ENCODE data around the gene EIF4EBP2. TPM values are rescaled to one million over a fixed set of nuclear protein-coding genes. Genes with fewer than 3 reads are reported as not detected.

The EIF4EBP2 gene
- total and polyA plus RNA-seq, 2 of the 13 experiments (the other 11 are each of a cell fraction or from before 2014, with no cell fraction given): 16.9 to 22.0 TPM

DNA sequence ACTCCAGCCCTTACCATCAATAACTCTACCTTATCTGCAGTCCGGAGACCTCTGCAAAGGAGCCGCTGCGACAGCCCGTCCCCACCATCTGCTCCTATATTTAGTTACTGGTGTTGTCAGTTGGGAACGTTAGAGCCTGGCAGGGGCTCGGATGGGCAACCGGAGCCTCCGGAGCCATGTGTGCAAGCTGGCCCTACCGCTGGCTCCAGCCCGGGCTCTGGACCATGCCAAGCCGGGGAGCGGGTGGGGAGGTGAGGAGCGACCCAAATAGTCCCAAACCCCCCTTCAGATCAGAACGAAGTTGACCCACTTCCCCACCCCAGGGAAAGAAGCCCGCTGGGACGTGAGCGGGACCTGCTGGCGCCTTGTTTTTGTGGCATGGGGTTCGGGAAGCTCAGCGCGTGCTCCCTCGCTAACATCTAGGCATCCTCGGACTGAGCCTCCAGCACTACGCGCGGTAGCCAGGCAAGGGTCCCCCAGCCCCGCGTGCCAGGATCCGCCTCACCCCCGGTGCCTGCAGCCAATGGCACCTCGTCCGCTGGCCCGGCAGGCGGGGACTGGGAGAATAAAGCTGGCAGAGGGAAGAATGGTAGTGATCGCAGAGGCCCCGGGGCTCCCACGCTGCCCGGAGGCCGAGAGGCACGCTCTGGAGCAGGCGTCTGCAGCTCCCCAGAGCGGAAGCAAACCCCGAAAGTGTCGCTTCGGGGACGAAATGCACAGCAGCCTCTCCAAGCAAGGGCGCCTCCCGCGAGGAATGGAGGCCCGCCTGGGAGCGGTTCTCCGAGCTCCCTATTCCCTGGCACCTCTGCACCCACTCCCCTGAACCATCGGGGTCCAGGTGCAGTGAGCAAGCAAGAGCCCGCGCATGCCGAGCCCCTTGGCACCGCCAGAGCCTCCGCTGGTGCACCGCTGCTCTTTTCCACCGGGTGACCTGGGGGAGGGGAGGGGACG lies 22.2 kb upstream of the EIF4EBP2 start (continued):
- TF ChIP-seq, protein P1, sequence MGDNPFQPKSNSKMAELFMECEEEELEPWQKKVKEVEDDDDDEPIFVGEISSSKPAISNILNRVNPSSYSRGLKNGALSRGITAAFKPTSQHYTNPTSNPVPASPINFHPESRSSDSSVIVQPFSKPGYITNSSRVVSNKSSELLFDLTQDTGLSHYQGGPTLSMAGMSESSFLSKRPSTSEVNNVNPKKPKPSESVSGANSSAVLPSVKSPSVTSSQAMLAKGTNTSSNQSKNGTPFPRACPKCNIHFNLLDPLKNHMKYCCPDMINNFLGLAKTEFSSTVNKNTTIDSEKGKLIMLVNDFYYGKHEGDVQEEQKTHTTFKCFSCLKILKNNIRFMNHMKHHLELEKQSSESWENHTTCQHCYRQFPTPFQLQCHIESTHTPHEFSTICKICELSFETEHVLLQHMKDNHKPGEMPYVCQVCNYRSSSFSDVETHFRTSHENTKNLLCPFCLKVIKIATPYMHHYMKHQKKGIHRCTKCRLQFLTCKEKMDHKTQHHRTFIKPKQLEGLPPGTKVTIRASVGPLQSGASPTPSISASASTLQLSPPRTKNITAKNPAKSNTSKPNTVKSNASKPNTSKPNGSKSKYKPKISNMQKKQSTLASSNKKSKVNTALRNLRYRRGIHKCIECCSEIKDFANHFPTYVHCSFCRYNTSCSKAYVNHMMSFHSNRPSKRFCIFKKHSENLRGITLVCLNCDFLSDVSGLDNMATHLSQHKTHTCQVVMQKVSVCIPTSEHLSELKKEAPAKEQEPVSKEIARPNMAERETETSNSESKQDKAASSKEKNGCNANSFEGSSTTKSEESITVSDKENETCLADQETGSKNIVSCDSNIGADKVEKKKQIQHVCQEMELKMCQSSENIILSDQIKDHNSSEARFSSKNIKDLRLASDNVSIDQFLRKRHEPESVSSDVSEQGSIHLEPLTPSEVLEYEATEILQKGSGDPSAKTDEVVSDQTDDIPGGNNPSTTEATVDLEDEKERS (CRISPR knock-in tag; IDR thresholded peaks at IDR 0.05): no peak
- TF ChIP-seq ZNF605 (CRISPR knock-in tag; IDR thresholded peaks at IDR 0.05) (no peak), JDP2 (CRISPR knock-in tag; IDR thresholded peaks at IDR 0.05; ENCODE audit: borderline replicate concordance) (no peak), SP4 (CRISPR knock-in tag; IDR thresholded peaks at IDR 0.05) (no peak), GABPB1 (CRISPR knock-in tag; IDR thresholded peaks at IDR 0.05) (peak; percentile 49; the same call in 1 of the 2 replicates), NFYC (CRISPR knock-in tag; IDR thresholded peaks at IDR 0.05) (peak; percentile 47; the same call in 1 of the 2 replicates), ZFP36 (IDR thresholded peaks at IDR 0.05; ENCODE audit: borderline replicate concordance, low read depth, low read length, partially characterized antibody) (no peak), DR1 (CRISPR knock-in tag; IDR thresholded peaks at IDR 0.05) (peak; percentile 45; the same call in 1 of the 2 replicates), ZMYM2 (CRISPR knock-in tag; IDR thresholded peaks at IDR 0.05) (no peak), SATB2 (CRISPR knock-in tag; IDR thresholded peaks at IDR 0.05) (no peak), ZNF781 (CRISPR knock-in tag; IDR thresholded peaks at IDR 0.05; ENCODE audit: borderline replicate concordance, not compliant biosample characterization) (peak; percentile 17)
- TF ChIP-seq, protein P2, sequence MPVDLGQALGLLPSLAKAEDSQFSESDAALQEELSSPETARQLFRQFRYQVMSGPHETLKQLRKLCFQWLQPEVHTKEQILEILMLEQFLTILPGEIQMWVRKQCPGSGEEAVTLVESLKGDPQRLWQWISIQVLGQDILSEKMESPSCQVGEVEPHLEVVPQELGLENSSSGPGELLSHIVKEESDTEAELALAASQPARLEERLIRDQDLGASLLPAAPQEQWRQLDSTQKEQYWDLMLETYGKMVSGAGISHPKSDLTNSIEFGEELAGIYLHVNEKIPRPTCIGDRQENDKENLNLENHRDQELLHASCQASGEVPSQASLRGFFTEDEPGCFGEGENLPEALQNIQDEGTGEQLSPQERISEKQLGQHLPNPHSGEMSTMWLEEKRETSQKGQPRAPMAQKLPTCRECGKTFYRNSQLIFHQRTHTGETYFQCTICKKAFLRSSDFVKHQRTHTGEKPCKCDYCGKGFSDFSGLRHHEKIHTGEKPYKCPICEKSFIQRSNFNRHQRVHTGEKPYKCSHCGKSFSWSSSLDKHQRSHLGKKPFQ (CRISPR knock-in tag; IDR thresholded peaks at IDR 0.05; ENCODE audit: insufficient replicate concordance): peak; percentile 42
- TF ChIP-seq, protein P3, sequence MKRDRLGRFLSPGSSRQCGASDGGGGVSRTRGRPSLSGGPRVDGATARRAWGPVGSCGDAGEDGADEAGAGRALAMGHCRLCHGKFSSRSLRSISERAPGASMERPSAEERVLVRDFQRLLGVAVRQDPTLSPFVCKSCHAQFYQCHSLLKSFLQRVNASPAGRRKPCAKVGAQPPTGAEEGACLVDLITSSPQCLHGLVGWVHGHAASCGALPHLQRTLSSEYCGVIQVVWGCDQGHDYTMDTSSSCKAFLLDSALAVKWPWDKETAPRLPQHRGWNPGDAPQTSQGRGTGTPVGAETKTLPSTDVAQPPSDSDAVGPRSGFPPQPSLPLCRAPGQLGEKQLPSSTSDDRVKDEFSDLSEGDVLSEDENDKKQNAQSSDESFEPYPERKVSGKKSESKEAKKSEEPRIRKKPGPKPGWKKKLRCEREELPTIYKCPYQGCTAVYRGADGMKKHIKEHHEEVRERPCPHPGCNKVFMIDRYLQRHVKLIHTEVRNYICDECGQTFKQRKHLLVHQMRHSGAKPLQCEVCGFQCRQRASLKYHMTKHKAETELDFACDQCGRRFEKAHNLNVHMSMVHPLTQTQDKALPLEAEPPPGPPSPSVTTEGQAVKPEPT (CRISPR knock-in tag; IDR thresholded peaks at IDR 0.05; ENCODE audit: low read depth): no peak
- TF ChIP-seq, protein P4, sequence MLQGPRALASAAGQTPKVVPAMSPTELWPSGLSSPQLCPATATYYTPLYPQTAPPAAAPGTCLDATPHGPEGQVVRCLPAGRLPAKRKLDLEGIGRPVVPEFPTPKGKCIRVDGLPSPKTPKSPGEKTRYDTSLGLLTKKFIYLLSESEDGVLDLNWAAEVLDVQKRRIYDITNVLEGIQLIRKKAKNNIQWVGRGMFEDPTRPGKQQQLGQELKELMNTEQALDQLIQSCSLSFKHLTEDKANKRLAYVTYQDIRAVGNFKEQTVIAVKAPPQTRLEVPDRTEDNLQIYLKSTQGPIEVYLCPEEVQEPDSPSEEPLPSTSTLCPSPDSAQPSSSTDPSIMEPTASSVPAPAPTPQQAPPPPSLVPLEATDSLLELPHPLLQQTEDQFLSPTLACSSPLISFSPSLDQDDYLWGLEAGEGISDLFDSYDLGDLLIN (CRISPR knock-in tag; IDR thresholded peaks at IDR 0.05; ENCODE audit: borderline replicate concordance): no peak
- TF ChIP-seq, protein P5, sequence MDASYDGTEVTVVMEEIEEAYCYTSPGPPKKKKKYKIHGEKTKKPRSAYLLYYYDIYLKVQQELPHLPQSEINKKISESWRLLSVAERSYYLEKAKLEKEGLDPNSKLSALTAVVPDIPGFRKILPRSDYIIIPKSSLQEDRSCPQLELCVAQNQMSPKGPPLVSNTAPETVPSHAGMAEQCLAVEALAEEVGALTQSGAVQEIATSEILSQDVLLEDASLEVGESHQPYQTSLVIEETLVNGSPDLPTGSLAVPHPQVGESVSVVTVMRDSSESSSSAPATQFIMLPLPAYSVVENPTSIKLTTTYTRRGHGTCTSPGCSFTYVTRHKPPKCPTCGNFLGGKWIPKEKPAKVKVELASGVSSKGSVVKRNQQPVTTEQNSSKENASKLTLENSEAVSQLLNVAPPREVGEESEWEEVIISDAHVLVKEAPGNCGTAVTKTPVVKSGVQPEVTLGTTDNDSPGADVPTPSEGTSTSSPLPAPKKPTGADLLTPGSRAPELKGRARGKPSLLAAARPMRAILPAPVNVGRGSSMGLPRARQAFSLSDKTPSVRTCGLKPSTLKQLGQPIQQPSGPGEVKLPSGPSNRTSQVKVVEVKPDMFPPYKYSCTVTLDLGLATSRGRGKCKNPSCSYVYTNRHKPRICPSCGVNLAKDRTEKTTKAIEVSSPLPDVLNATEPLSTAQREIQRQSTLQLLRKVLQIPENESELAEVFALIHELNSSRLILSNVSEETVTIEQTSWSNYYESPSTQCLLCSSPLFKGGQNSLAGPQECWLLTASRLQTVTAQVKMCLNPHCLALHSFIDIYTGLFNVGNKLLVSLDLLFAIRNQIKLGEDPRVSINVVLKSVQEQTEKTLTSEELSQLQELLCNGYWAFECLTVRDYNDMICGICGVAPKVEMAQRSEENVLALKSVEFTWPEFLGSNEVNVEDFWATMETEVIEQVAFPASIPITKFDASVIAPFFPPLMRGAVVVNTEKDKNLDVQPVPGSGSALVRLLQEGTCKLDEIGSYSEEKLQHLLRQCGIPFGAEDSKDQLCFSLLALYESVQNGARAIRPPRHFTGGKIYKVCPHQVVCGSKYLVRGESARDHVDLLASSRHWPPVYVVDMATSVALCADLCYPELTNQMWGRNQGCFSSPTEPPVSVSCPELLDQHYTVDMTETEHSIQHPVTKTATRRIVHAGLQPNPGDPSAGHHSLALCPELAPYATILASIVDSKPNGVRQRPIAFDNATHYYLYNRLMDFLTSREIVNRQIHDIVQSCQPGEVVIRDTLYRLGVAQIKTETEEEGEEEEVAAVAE (CRISPR knock-in tag; IDR thresholded peaks at IDR 0.05; ENCODE audit: borderline replicate concordance): no peak
